KBM-7 (cell line): ENCODE data around the gene ARHGAP44.
A peak's percentile ranks its signal among the peaks of the same experiment; 100 is the strongest.
"Not testable (repeated sequence)": the region's sequence is repeated elsewhere in the genome, so short reads cannot be mapped to it uniquely, and the experiment has no call there.

Source experiments
- DNase-seq: peaks from one replicate; pipeline ENCODE4 v3.0.0-alpha.2; 2015
- in situ Hi-C: fragments of 300-500 bp; cut with MboI; formaldehyde crosslinking; loops from 2 replicates; pipeline ENCODE4 v1.14.3; 2020; ENCODE audit warnings: low sequenced_read_pairs, low pct_unique_long_range_greater_than_20kb, mixed read lengths

Gene ARHGAP44

DNA sequence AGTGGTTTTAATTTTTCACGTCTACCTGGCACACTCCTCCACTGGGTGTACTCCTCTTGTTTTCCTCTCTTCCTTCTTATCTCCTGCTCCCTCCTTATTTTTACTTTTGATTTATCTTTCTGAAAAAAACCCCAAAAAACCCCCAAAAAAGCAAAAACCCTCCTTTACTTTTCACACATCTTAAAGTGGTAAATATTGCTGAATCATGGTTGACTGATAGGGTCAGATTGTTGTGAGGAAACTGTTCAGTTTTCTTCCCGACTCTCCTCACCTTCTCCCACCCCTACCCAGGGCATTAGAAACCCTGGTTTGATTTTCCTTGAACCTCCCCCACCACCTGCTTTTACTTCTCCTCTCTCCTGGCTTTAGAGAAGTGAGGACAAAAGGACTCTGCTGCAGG, 25.4 kb downstream of the ARHGAP44 start:
- in situ Hi-C loops: no loop called here
- DNase-seq: no peak

DNA sequence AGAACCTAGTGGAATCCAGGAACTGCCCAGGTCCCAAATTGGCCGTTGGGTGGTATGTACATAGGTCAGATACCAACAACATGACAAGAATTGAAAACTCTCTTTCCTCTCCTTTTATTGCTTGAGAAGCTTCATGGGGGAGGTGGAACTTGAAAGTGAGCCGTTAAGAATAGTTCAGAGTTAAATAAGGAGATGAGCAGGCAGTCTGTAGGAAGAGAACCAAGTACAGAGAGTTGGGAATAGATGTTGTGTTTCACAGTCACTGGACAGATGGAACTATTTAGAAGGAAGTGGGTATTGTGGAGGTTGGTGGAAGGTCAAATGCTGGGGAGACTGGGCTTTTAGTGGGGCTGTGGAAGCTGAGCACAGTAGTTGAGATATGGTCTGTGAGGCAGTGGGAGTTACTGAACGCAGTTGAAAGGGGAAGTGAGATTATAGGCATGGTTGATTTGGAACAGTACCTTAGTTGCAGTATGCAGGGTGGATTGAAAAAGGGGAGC, 26.4 kb downstream of the ARHGAP44 start:
- in situ Hi-C loops: no loop called here
- DNase-seq: peak; percentile 89

DNA sequence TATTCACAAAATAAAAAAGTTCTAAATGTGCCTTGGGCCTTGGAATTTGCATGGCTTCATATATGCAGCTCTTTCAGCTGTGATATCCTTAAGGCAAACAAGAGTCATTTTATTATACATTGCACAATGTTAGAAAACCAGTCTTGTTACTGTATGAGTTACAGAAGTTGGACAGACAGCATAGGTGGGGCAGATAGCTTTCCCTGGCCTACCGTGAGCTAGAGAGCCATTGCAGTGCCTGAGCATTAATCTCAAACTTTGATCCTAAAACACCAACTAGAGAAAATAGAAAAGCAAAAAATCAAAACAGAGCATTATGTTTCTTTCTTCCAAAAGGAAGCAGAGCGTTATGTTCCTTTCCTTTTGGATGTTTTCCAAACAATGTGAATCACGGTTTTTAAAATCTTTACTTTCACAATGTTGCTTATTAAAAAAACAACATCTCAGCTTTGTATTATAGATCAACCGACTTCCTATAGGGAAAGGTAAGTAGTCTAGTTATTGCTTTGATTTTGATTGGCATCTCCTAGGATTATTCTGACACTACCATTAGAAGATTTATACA, 32.2 kb downstream of the ARHGAP44 start:
- in situ Hi-C loops: no loop called here
- no peak for DNase-seq

DNA sequence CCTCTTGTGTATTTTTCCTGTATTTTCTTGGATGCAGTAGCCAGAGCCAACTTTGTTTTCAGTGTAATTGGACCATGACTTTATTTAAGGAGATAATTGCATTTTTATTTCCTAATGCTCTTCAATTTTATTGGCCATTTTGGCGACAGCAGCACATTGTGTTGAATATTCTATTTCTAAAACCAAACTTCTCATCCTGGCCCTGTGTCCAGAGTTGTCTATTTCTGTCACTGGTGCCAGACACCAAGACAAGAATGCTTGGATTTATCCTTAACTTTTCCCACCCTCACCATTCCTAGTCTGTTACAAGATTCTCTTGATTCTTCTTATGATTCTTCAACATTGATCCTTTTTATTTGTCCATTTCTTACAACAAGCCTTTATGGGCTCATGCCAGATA, 37.1 kb downstream of the ARHGAP44 start:
- in situ Hi-C loops: no loop called here
- no peak for DNase-seq

DNA sequence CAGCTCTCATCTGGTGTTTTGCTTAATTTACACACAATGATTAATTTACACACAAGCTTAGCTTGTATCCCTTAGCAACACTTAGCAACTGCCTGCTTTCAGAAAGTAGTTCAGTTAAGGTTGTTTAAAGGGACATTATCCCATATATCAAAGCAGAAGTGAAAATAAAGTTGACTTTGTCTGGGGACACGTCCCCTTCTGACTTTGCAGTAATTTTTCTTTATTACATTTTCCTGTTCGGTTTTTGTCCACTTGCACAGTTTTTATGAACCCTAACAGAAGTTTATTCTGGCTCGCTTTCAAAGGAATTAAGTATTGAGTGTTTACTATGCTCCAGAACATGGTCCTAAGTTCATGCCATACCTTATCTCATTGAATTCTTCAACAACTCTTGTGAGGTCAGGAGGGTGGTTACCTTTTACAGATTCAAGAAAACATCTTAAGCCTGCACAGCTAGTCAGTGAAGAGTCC, 41.5 kb downstream of the ARHGAP44 start:
- in situ Hi-C loops: no loop called here
- DNase-seq: no peak

DNA sequence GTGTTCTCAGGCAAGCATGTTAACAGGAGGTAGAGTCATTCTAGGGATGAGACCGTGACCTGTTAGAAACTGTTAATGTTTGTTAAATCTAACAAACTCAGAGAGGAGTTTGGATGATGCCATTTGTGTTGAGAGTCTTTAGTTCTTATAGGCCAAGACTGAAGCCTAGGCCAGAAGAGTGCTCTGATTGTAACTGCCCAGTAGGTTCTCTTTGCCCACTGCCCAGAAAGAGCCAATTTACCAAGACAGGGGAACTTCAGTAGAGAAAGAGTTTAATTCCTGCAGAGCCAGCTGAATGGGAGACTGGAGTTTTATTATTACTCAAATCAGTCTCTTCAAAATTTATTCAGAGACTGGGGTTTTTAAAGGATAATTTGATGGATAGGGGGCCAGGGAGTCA, 42.5 kb downstream of the ARHGAP44 start:
- in situ Hi-C loops: no loop called here

DNA sequence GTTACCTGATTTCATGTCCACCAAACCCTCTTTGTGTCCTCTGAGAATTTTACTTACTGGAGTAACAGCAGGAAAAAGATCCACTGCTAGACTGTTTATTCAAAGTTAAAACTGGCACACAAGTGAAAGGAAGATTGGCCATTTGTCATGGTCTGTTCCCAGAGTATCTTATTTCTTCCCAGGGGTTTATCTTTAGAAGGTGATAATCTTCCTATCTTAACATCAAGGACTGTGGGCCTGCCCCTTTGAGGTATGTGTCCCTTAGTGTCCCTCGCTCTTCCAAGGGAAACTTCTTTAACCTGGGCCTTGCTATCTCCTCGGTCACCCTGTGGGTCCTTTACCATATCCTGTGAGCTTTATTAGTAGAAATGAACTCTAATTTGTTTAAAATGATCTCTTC, 49.7 kb downstream of the ARHGAP44 start:
- DNase-seq: no peak
- in situ Hi-C loops: no loop called here

More for the DNA sequence above, 42.5 kb downstream of the ARHGAP44 start:
- no peak for DNase-seq

DNA sequence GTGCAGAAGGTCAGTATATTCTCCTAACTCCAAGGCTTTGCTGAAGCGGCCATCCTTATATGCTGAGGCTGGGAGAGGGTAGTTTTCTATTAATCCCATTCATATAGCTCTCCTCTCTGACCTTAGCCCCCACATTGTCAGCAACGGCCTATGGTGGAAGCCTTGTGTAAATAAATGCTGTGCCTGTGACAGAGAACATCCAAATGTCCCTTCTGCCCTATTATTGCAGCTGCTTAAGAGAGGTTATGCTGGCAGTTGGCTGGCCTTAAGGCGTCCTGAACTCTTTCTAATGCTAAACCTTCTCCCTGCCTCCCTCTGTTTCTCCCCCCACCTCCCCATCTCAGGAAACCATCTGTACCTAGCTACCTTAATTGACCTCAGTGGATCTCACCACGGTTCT, 53.6 kb downstream of the ARHGAP44 start:
- in situ Hi-C loops: no loop called here
- DNase-seq: no peak

DNA sequence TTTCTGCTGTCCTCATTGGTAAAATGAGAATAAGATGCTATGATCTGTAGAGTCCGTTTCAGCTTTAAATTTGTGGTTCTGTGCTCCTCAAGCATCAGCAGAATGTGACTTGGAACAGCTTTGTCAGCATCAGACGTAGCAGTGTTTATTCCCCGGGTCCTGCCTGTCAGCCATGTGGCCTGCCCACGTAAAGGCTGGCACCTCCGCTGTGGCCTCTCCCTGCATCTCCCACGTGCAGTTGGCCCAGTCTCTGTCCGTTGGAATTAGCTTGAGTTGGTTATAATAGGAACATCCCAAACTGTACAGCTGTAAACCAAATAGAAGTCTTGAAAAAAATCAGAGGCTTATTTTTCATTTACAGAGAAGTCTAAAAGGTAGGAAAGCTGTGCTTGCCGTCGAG, 61.7 kb downstream of the ARHGAP44 start:
- in situ Hi-C loops: no loop called here
- DNase-seq: no peak

DNA sequence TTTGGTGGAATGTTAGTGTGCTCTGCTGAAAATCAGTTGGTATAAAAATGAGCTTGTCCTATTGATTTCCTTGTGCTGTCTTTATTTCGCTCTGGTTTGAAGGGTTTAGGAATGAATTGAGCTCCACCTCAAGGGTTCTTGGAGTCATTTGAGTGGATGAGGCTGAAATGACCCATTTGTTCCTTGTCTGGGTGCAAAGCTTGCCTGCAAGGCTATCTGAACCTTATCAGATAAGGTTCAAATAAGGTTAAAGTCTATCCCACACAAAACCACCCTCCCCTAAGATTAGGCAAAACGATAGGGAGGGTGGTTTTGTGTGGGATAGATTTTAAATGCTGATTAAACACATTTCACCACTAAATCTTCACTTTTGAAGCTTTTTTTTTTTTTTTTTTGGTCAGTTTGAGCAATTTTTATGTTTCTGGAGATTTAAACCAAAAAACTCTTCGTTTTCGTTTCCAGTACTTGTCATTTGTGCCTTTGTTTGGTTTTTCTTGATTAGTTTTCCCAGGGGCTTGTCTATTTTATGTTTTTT, 62.7 kb downstream of the ARHGAP44 start:
- in situ Hi-C loops: no loop called here

DNA sequence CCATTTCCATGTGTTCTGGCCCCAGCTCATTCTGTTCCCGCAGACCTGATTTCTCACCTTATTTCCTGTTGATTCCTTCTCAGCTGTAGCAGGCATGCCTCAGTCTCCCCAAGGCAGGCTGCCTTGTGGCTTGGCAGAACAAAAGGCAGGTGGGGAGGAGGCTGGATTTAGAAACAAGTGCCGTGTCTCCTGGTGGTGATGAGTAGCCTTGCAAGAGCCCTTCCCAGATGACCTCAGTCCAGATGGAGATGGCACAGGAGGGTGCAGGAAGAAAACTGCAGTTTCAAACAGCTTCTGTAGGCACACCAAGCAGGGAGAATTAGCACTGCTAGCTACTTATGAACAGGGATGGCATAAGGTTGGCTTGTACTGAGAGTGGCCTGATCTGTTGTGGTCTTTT, 64.6 kb downstream of the ARHGAP44 start:
- in situ Hi-C loops: no loop called here
- DNase-seq: no peak

More for the DNA sequence above, 62.7 kb downstream of the ARHGAP44 start:
- DNase-seq: no peak

DNA sequence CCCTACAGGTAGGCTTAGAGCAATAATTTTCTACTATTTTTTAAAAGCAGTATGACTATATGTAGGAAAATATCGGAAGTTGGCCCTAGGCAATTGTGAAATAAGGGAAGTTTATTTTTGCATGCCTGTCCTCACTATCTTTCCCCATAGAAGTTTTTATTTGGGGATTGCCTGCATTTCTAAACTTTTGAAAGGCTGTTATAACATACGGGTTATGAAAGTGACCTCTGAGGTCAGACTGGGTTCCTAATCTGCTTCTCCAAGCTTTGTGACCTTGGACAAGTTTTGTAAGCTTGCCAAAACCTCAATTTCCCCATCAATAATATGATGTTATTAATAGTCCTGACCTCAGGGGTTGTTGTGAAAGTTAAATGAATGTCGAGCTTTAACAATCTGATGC, 67.1 kb downstream of the ARHGAP44 start:
- DNase-seq: no peak
- in situ Hi-C loops: no loop called here

DNA sequence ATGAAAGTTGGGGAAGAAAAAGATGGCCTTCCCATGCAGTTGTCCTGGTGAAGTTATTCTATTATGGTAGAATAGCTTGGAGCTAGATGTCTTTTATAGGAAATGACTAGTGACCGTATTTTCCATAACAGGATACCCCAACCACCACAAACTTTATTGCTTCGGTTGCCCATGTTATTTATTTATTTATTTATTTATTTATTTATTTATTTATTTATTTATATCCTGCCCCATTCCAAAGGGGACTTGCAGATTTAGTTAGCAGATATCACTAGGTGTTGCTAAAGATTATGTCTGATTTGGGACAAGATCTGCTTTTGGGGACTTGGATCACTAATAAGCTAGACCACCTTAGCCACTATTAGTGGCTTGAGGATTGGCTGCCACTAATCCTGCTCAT, 68.3 kb downstream of the ARHGAP44 start:
- no peak for DNase-seq
- in situ Hi-C loops: no loop called here

DNA sequence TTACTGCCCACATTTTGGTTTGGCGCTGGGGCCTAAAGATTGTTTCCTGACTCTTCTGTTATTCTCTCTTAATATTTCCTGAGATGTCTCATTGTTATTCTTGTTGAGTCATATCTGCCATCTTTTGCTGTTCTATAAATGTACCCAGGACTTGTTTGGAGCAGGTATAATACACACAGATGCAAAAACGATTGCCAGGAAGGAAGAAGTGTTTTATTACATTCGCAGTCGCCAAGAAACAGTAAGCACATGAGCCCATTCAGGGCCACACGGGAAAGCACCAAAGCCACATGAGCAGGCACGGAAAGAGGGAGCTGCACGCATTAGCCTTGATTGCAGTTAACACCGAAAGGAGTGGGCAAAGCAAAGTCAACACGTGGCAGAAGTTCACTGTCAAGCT, 70.2 kb downstream of the ARHGAP44 start:
- peak; percentile 16 for DNase-seq
- in situ Hi-C loops: no loop called here

DNA sequence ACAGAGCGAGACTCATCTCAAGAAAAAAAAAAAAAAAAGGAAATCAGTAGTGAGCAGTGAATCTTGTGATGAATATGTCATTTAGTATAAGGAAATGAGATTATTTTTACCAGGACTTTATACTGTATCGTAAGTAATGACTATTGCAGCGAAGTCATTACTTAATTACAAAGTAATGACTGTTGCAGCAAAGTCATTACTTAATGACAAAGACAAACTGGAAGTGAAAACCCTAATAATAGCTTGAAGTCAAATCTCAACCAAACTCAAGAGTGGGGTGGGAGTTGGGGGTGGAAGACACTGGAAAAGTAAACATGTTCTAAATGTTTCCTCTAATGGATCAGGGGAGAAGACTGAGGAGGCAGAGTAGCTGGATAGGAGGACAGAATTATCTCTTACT, 76.5 kb downstream of the ARHGAP44 start:
- in situ Hi-C loops: no loop called here
- DNase-seq: no peak

DNA sequence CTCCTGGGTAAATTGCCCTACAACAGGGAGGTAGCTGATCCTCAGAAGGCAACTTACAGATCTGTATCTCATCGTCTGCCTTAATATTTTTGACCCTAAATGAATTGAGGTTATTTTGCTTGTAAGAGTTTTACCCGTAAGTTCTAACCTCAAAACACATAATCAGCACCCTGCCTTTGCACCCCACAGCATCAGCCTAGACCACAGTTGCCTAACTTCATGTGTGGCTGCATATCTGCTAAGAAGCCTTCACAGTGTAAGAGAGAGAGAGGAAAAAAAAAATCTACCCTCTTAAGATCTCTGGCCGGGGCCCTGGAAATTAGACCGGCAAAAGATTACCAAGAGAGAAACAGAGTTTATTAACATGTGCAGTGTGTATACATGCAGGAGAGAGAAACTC, 76.9 kb downstream of the ARHGAP44 start:
- DNase-seq: no peak
- in situ Hi-C loops: no loop called here

DNA sequence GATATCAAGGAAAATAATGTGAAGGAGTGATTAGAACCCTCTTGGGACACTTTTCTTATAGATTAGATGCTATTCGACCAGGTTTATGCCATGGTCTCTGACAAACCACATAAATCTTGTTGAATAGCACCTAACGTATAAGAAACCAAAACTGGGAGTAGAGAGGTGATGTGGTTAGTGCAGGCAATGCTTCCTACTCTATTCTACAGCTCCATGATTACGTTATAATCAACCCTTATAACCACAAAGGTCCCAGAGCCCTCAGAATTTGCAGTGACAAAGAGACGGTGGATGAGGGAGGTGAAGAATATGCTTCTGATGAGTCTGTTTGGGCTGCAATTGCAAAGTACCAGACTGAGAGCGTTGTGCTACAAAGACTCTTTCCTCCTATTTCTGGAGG, 78.4 kb downstream of the ARHGAP44 start:
- DNase-seq: no peak
- in situ Hi-C loops: no loop called here

DNA sequence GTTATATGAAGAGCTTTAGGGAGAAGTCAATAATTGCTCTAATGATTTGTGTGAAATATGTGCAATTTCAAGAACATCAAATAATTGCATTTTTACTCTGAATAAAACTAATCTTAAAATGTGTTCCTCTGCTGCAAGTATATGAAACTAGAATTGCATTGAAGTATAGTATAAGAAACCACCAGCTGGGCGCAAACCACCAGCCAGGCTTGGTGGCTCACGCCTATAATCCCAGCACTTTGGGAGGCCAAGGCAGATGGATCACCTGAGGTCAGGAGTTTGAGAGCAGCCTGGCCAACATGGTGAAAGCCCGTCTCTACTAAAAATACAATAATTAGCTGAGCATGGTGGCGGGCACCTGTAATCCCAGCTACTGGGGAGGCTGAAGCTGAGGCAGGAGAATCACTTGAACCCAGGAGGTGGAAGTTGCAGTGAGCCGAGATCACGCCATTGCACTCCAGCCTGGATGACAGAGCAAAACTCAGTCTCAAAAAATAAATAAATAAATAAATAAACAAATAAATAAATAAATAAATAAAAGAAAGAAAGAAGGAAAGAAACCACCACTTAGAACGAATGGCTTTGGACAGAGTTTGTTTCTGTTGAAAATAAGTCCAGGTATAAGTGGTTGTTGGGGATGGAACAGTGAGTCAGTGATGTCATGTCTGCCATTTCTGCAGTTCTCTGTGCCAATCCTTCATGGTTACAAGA, 84.3 kb downstream of the ARHGAP44 start:
- DNase-seq, in situ Hi-C loops: not testable (repeated sequence)

DNA sequence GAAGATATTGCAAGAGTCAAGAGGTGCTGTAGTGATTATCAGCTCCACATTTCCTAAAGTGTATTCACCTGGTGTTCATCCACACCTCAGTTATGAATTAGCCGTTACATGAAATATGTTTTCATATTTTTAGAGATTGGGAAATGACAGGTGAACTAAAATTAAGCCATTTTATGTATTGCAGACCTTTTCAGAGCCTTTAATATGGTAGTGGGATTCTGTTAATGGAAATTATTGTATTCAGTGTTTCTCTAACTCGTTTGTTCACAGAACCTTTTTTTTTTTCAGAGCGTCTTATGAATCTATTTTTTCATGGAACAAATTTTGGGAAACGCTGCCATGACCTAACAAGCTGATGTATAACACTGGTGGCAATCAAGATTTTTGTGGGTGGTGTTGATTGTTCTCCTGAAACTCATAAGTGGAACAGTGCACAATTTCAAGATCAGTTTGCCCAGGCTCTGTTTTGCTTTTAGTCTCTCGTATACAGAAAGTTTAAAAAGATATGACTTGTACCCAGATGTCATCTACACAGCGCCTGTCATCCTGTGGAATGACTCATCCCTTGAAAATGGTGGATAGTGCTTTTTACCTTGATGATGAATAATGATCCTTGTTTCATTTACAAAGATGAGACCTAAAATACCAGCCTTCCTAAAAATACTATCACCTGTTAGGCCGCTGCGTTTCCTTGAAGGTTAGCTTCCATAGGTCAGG, 88.8 kb downstream of the ARHGAP44 start:
- DNase-seq: no peak
- in situ Hi-C loops: no loop called here

DNA sequence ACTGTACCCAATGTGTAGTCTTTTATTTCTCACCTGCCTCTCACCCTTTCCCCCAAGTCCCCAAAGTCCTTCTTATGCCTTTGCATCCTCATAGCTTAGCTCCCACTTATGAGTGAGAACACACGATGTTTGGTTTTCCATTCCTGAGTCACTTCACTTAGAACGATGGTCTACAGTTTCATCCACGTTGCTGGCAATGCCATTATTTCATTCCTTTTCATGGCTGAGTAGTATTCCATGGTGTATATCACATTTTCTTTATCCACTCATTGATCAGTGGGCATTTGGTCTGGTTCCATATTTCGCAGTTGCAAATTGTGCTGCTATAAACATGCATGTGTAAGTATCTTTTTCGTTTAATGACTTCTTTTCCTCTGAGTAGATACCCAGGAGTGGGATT, 89.8 kb downstream of the ARHGAP44 start:
- in situ Hi-C loops, DNase-seq: not testable (repeated sequence)
